Measurements from ENCODE around the gene ARFGEF3. TPM values are rescaled to one million over a fixed set of nuclear protein-coding genes. Genes with fewer than 3 reads are reported as not detected.

Gene ARFGEF3
- total and polyA plus RNA-seq, 10 of the 15 experiments (the other 5 are each of a cell fraction or from before 2014, with no cell fraction given), result under 0.01 to 0.08 (median 0.02) TPM; not detected in 1

DNA sequence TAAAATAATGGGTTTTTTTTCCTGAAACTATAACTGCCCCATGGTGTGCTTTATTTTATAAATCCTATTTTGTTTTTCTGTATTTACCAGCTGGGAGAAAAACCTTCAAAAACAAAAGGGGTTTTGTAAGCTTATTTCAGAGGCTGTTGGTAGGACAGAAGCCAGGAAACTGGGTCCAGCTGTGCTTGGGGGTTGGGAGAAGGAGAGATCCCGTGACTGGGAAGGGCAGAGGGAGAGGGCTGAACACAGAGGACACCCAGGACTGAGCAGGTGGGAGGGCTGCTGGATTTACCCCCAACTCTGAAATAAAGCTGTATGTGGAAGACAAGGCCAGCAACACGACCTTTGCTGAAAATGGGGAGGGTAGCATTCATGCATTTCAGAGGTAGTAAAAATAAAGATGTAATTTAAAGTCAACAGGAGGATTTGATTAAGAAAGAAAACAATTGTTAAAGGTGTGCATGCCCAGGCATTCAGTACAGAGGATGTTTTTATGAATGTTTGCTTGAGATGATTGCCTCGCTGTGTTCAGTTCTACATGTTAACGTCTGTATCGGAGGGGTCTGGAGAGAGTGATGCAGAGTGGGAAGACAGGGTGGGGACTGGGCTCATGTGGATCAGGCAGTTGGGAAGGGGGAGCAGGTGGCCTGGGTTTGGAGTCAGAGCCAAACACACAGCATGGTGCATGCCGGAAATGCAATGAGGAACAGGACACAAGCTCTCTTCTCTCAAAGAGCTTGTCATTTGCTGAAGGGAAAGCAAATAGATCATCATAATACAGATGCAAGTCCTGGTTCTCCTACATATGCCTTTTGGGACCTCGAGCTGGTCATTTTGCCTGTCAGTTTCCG is 21.4 kb downstream of the ARFGEF3 start:
- no peaks in the 10 kb centered on the region for H3K36me3 ChIP-seq (ENCODE audit: control insufficient read depth in 2 of 2, insufficient read depth in 2 of 2, low read length in 1 of 2)
- no peak overlapping the region for H3K27ac ChIP-seq (ENCODE audit: control insufficient read depth, insufficient read depth)
- H3K4me3 ChIP-seq, result no peak overlapping the region
- H2AFZ ChIP-seq (ENCODE audit: control insufficient read depth, low read depth, low read length), result no peak overlapping the region
- H3K9ac ChIP-seq (ENCODE audit: control insufficient read depth, insufficient read depth, low read length), result no peak overlapping the region
- ChIA-PET SMC1A (ENCODE audit: uncharacterized antibody, unreplicated experiment) (interaction anchor here (2.2 kb wide), 1 partner anchor 29 kb away, joined by 4 read pairs; no protein-coding TSS in a partner anchor), CTCF (interaction anchor here (1.5 kb wide), 1 partner anchor 67 kb away, joined by 3 read pairs; no protein-coding TSS in a partner anchor), POLR2A (interaction anchor here (0.6 kb wide), 1 partner anchor 1227 kb away, joined by 4 read pairs; no protein-coding TSS in a partner anchor), RAD21 (ENCODE audit: unreplicated experiment) (no interaction called here)
- H3K4me2 ChIP-seq (ENCODE audit: control insufficient read depth, insufficient read depth), result no peak overlapping the region
- WGBS (ENCODE audit: insufficient coverage, insufficient replicate concordance, low lambda C conversion rate, missing lambda C conversion rate), result 40% methylated on average over 8 of the region's 8 CpGs
- no peak for DNase-seq (ENCODE audit: low read depth, low spot score)
- H3K79me2 ChIP-seq (ENCODE audit: control insufficient read depth, insufficient read depth, low read length), result no peaks in the 10 kb centered on the region
- intact Hi-C loops (cut with micrococcal nuclease; ENCODE audit: unreplicated experiment), result no loop called here
- no peaks in the 10 kb centered on the region for H4K20me1 ChIP-seq (ENCODE audit: control insufficient read depth, insufficient read depth)
- ATAC-seq, result no peak
- no peaks in the 10 kb centered on the region for H3K4me1 ChIP-seq (ENCODE audit: control insufficient read depth, insufficient read depth, low read length)
- in situ Hi-C loops (cut with MboI), result no loop called here
- H3K27me3 ChIP-seq (replicated peaks in 1 of 2; ENCODE audit: control insufficient read depth in 2 of 2, insufficient read depth in 2 of 2, low read length in 1 of 2), result peaks cover 1 to 6% of the 10 kb centered on the region in 2 experiments; a peak in 2 of 4 replicates
- no TSS peak for BruUV-seq (replicated peaks)
- TF ChIP-seq, protein P1, sequence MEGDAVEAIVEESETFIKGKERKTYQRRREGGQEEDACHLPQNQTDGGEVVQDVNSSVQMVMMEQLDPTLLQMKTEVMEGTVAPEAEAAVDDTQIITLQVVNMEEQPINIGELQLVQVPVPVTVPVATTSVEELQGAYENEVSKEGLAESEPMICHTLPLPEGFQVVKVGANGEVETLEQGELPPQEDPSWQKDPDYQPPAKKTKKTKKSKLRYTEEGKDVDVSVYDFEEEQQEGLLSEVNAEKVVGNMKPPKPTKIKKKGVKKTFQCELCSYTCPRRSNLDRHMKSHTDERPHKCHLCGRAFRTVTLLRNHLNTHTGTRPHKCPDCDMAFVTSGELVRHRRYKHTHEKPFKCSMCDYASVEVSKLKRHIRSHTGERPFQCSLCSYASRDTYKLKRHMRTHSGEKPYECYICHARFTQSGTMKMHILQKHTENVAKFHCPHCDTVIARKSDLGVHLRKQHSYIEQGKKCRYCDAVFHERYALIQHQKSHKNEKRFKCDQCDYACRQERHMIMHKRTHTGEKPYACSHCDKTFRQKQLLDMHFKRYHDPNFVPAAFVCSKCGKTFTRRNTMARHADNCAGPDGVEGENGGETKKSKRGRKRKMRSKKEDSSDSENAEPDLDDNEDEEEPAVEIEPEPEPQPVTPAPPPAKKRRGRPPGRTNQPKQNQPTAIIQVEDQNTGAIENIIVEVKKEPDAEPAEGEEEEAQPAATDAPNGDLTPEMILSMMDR (IDR thresholded peaks at IDR 0.05 in 2 of 3, conservative IDR thresholded peaks at IDR 0.05 in 1 of 3; ENCODE audit: control insufficient read depth in 2 of 3, extremely low read depth in 1 of 3, insufficient read depth in 1 of 3, low read depth in 3 of 3, low read length in 3 of 3), result no peak
- TF ChIP-seq NR2C2 (IDR thresholded peaks at IDR 0.05; ENCODE audit: borderline replicate concordance, control insufficient read depth, insufficient read length, low read depth), result no peak
- no peak for TF ChIP-seq POLR2A (IDR thresholded peaks at IDR 0.05; ENCODE audit: low read depth, low read length)
- no peak for TF ChIP-seq PAX8 (IDR thresholded peaks at IDR 0.05)
- TF ChIP-seq SUPT20H (IDR thresholded peaks at IDR 0.05; ENCODE audit: borderline replicate concordance, control insufficient read depth, low read depth, low read length), result no peak
- no peak for TF ChIP-seq CREB1 (IDR thresholded peaks at IDR 0.05; ENCODE audit: low read depth)
- no peak for TF ChIP-seq MYB (IDR thresholded peaks at IDR 0.05; ENCODE audit: borderline replicate concordance, low read depth, low read length)
- TF ChIP-seq KLF5 (IDR thresholded peaks at IDR 0.05; ENCODE audit: partially characterized antibody), result no peak
- TF ChIP-seq, protein P2, sequence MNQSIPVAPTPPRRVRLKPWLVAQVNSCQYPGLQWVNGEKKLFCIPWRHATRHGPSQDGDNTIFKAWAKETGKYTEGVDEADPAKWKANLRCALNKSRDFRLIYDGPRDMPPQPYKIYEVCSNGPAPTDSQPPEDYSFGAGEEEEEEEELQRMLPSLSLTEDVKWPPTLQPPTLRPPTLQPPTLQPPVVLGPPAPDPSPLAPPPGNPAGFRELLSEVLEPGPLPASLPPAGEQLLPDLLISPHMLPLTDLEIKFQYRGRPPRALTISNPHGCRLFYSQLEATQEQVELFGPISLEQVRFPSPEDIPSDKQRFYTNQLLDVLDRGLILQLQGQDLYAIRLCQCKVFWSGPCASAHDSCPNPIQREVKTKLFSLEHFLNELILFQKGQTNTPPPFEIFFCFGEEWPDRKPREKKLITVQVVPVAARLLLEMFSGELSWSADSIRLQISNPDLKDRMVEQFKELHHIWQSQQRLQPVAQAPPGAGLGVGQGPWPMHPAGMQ (IDR thresholded peaks at IDR 0.05; ENCODE audit: borderline replicate concordance), result no peak
- TF ChIP-seq MEF2A (IDR thresholded peaks at IDR 0.05; ENCODE audit: insufficient read depth, low read depth, low read length), result no peak
- no peak for TF ChIP-seq MYC (IDR thresholded peaks at IDR 0.05; ENCODE audit: insufficient read depth, insufficient read length, insufficient replicate concordance, low read length, severe bottlenecking)
- no peak for FAIRE-seq
- H3K9me3 ChIP-seq (replicated peaks; ENCODE audit: control insufficient read depth, insufficient read depth, low read length), result no peaks in the 10 kb centered on the region; the same call in 2 of the 3 replicates

Data from GM12878 (cell line).